ENCODE measurements around the gene MRPL12.
A peak's percentile ranks its signal among the peaks of the same experiment; 100 is the strongest.

The MRPL12 gene

DNA sequence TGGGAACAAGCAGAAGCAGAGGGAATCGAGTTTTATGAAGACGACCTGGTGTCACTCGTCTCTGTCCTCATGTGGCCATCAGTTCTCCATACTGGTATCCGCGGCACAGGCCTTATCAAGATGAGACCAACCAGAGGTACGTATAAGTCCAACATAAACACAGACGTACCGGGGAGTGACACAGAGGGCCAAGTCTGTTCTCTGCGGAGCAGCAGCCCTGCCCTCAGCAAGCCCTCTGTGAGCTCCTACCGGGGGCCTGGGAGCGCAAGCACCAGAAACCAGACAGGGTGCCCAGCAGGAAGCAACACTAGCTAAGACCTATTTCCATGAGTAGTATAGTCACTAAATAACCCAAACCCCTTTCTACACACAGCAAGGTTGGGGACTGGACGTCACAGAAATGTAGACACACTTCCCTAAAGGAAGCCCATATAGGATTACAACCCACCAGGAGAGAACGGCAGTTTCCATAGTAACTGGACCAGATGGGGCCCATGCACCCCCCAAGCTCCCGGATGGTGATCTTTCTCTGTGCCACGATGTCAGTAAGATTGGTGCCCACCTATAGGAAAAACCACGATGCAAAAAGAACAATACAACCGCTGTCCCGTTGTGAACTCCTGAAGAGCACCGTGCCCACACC is 20.5 kb upstream of the MRPL12 start:
- no peak for DNase-seq (ENCODE audit: low read depth)

DNA sequence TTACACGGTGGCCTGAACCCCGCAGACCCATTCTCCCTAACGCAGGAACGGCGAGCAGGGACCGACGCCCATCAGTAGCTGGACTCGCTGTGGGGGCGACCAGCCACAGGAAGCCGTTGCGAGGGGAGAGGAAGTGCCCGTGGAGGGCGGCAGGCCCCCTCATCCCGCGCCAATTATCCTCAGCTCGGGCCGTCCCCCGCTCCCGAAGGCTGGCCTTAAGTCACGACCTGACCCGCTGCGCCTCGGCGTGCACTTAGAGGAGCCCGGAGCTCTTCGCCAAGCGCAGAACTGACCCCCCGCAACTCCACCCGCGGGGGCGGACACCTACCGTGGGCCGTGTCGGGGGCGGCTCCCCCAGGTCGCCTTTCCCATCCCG is 20.0 kb upstream of the MRPL12 start:
- no peak for DNase-seq (ENCODE audit: low read depth)

DNA sequence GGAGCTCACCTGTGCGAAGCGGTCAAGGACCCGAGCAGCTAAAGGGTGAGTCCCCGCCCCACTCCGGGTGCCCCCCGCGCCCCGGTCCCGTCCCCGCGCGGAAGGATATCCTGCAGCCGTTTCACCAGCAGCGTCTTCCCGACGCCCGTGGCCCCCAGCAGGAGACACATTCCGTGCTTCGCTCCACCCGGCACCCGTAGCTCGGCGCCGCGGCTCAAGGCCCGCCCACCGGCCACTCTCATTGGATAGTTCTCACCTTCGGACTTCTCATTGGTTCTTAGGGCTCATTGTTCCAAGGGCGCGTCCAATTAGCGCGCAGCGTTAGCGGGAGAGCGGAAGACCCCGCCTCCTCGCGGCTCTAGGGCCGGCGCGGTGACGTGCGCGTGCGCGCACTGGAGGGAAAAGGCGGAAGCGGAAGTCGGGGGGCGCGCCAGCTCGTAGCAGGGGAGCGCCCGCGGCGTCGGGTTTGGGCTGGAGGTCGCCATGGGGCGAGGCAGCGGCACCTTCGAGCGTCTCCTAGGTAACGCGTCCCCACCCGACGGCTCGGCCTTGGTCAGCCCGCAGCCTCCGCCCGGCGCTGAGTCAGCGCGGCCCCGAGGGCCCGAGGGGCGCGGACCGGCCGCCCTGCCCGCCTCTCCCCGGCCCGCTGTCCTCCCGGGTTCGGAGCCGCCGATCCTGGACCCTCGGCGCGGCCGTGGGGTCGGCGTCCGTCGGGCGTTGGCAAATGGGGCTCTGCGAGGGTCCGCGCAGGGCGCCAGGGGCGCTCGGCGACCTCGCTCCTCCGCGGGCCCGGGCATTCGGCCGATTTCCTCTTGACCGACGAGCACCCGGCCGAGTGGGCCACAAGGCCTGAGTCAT is 19.4 kb upstream of the MRPL12 start, which contains the start of the genes ARL16 and HGS:
ARL16 (minus strand) TSS at position 214 of the 858 bp plus-strand sequence; CDS start at position 170, 44 bp downstream.
HGS (plus strand) TSS at position 428 of the 858 bp plus-strand sequence; CDS start at position 484, 56 bp downstream.
- DNase-seq (ENCODE audit: low read depth) = peak; percentile 99

DNA sequence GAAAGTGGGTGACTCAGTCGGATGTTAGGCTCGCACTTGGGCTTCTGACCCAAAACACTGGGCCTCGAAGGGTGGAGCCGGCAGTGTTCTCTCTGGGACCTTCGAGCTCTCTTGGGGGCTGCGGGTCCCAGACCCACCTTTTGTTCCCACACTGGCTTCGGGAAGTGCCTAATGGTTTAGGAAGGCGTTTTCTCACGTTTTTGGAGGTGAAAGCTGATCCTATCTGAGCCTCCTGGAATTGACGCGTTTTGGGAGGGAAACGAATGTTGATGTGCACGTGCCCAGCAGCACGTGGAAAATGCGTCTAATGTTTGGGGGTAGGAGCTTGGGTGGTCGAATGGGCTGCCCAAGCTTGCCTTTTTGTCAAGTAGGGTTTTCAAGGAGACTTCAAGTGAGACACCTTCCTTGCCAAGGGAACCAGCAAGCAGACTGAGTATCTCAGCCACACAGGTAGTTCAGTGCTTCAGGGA is 18.7 kb upstream of the MRPL12 start:
- no peak for DNase-seq (ENCODE audit: low read depth)

DNA sequence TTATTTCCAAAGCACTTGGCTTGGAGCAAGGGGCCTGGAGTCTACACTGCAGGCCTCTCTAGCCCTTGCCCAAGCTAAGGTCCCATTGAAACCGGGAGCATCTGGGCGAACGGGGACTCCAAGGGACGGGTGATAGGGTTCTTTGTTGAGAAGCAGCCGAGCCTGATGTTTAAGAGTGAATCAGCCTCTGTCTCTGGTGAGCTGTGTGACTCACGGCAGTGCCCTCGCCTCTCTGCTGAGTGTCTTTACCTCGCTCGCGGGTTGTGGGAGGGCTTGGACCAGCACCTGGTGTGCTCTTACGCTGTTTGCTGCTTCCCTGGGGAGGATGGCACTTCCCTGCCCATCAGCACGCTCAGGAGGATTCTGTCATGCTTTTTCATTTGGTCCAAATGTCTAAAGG is 18.1 kb upstream of the MRPL12 start:
- peak; percentile 68 for DNase-seq (ENCODE audit: low read depth)

DNA sequence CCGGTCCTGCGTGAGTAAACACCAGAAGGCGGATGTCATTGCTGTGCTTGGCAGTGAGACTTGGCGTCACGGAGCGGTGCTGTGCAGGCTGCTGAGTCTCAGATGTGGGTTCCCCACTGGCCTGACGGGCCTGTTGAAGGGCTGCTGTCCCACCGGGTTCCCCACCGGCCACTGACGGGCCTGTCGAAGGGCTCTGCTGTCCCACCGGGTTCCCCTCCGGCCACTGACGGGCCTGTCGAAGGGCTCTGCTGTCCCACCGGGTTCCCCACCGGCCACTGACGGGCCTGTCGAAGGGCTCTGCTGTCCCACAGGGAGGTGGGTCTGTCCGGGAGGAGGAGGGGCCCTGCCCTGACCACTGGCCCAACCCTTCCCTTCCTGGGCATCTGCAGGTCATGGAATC is 16.6 kb upstream of the MRPL12 start:
- no peak for DNase-seq (ENCODE audit: low read depth)

DNA sequence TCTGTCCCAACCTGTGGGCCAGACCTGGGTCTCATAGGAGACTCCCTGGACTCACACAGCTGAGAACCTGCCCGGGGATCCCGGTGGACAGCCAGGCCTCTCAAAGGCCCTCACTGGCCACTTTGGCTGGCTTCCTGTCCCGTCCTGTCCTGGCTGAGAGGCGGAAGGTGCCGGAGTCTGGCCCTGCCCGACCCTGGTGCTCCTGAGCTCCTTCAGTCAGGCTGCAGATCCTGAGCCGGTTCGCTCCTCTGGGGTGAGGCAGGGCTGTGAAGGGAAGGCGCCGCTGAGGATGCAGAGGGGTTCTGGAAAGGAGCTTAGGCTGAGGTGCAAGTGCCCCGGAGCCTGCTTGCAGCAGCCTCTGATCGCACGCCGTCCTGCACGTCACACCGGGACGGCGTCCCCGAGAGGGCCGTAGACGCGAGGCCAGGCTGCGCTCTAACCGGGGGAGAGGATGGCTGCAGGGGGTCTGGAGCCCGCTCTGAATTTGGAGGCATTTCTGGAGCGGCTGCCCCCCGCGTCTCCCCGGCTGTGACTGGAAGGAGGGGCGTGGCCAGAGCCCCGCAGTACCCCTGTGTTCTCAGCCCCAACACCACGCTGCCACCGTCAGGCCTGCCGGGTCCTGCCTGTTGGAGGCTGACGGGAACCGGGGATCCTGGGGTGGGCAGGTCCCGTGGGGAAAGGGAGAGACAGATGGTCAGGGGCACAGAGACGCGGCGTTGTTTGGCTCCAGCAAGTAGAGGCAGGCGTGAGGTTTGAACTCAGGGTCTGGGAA is 15.2 kb upstream of the MRPL12 start:
- DNase-seq (ENCODE audit: low read depth) = no peak

DNA sequence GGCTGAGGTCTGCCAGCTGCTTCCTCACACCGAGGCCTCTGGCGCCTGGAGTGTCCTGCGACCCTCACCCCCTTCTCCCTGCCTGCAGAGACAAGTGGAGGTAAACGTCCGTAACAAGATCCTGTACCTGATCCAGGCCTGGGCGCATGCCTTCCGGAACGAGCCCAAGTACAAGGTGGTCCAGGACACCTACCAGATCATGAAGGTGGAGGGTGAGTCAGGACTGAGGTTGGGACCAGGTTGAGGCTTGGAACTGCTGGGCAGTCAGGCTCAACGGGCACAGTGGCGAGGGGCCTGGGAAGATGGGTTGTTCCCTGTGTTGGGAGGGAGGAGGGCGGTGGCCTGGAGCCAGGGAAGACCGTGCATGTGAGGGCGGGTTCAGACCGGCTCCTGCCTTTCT is 14.6 kb upstream of the MRPL12 start:
- DNase-seq (ENCODE audit: low read depth) = no peak

DNA sequence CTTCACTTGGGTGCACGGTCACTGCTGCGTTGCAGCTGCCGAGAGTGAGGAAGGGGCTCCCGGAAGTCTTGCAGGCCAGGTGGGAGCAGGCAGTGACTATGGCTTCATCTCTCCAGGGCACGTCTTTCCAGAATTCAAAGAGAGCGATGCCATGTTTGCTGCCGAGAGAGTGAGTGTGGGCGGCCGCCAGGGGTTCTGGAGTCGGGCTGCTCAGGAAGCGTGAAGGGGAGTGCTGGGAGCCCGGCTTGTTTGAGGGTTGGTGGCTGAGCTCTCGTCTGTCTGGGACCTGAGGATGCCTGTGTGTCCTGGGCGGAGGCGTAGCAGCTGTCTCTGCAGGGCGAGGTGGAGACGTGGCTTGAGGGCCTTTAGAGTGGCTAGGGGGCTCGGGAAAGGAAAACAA is 13.1 kb upstream of the MRPL12 start:
- DNase-seq (ENCODE audit: low read depth) = no peak

DNA sequence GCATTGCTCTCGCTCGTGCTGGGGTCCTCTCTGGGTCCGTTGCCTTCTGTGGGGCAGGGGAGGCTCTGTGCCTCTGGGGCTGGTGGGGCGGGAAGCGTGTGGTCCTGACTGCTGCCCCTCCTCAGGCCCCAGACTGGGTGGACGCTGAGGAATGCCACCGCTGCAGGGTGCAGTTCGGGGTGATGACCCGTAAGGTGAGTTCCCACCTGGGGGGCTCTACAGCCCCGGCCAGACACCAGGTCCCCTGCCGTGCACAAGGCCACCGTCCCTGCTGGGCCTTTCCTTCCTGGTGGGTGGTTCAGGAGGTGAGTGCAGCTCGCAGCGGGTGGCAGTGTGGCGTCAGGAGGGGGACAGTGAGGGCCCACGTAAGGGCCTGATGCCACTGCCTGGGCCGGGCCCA is 12.6 kb upstream of the MRPL12 start:
- no peak for DNase-seq (ENCODE audit: low read depth)

DNA sequence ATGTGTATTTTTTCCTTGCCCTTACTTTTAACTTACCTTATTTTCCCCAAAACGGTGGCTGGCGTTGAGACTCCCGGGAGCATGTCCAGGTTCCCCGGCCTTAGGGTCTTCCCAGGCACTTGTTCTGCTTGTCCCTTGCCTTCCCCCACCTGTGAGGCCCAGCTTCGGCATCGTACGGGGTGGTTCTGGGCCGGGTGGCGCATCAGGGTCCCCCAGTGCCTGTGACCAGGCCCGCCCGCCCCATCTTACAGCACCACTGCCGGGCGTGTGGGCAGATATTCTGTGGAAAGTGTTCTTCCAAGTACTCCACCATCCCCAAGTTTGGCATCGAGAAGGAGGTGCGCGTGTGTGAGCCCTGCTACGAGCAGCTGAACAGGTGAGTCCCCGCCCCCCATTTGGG is 12.0 kb upstream of the MRPL12 start:
- DNase-seq (ENCODE audit: low read depth) = no peak

DNA sequence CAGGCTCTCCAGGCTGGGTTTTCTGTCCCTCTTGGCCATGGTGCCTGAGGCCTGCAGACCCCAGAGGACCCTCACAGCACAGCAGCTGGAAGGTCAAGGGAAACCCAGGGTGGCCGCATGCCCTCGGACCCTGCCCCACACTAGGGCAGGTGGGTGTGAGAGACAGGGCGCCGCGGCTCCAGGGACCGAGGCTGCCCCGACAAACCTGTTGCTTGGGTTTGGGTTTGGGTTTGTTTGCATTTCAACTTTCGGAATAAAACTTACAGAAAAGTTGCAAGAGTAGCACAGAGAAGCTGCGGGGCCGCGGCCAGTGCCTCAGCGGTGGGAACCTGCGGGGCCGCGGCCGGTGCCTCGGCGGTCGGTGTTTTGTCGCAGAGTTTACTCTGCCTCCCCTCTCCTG is 11.6 kb upstream of the MRPL12 start:
- DNase-seq (ENCODE audit: low read depth) = no peak

DNA sequence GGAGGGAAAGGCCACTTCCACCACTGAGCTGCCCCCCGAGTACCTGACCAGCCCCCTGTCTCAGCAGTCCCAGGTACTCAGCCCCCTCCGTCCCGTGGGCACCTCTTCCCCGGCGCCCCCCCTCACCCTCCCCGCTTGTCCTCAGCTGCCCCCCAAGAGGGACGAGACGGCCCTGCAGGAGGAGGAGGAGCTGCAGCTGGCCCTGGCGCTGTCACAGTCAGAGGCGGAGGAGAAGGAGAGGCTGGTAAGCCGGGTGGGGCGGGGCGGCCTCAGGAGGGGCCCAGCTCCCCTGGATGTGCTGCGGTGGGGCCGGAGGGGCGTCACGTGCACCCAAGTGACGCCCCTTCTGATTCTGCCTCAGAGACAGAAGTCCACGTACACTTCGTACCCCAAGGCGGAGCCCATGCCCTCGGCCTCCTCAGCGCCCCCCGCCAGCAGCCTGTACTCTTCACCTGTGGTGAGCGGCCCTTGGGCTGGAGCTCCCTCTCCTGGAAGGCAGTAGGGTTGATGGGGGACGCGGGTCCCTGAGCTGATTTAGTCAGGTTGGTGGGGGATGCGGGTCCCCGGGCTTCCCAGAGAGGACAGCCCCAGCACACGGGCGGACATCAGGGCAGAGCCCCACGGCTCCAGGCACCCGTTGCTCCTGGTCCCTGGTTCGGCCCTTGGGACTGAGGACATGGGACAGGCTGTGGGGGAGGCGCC is 9.5 kb upstream of the MRPL12 start:
- no peak for DNase-seq (ENCODE audit: low read depth)

DNA sequence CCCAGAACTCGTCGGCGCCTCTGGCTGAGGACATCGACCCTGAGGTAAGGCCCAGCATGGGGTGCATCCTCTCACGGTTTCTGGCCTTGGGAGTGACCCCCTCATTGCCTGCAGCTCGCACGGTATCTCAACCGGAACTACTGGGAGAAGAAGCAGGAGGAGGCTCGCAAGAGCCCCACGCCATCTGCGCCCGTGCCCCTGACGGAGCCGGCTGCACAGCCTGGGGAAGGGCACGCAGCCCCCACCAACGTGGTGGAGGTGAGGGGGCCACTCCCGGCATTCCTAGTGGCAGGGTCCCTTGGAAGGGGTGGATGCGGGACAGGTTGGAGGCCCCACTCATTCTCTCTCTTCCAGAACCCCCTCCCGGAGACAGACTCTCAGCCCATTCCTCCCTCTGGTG is 8.4 kb upstream of the MRPL12 start:
- DNase-seq (ENCODE audit: low read depth) = no peak

DNA sequence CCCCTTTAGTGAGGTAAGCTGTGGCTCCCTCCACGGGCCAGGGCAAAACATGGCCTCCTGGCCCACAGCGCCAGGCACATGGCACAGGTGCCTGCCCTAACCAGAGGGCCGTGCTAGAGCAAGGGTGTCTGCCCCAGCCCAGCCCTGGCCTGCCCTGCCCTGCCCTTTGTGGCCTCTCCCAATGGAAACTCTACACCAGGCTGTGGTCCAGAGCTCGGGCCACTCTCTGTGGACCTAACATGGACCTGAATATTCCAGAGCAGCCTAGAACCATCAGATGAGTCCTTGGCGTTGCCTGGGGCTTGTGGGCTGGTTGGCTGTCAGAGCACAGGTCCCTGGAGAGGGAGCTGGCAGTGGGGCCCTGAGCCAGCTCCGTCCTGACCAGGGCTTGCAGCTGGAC is 8.0 kb upstream of the MRPL12 start:
- DNase-seq (ENCODE audit: low read depth) = no peak

DNA sequence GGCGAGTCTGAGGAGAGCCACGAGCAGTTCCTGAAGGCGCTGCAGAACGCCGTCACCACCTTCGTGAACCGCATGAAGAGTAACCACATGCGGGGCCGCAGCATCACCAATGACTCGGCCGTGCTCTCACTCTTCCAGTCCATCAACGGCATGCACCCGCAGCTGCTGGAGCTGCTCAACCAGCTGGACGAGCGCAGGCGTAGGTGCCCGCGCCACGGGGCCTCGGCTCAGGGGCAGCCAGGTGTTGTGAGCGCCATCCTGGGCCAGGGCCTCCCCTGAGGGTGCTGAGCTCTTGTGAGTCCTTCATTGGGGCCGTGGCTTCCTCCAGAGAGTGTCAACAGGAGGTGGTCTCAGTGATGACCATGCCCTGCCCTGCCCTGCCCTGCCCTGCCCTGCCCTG is 7.4 kb upstream of the MRPL12 start:
- DNase-seq (ENCODE audit: low read depth) = no peak

DNA sequence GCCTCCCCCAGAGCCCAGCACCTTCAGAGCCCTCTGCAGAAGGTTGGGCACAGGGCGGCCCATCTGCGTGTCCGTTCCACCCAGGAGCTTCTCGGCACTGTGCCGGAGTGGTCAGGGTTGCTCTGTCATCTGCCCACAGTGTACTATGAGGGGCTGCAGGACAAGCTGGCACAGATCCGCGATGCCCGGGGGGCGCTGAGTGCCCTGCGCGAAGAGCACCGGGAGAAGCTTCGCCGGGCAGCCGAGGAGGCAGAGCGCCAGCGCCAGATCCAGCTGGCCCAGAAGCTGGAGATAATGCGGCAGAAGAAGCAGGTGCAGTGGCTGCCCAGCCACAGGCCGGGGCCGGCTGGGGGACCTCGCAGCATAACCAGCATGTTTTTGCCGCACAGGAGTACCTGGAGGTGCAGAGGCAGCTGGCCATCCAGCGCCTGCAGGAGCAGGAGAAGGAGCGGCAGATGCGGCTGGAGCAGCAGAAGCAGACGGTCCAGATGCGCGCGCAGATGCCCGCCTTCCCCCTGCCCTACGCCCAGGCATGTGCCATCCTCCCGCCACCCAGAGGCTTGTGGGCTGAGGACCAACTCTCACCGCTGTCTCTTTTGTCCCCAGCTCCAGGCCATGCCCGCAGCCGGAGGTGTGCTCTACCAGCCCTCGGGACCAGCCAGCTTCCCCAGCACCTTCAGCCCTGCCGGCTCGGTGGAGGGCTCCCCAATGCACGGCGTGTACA is 6.8 kb upstream of the MRPL12 start:
- no peak for DNase-seq (ENCODE audit: low read depth)

DNA sequence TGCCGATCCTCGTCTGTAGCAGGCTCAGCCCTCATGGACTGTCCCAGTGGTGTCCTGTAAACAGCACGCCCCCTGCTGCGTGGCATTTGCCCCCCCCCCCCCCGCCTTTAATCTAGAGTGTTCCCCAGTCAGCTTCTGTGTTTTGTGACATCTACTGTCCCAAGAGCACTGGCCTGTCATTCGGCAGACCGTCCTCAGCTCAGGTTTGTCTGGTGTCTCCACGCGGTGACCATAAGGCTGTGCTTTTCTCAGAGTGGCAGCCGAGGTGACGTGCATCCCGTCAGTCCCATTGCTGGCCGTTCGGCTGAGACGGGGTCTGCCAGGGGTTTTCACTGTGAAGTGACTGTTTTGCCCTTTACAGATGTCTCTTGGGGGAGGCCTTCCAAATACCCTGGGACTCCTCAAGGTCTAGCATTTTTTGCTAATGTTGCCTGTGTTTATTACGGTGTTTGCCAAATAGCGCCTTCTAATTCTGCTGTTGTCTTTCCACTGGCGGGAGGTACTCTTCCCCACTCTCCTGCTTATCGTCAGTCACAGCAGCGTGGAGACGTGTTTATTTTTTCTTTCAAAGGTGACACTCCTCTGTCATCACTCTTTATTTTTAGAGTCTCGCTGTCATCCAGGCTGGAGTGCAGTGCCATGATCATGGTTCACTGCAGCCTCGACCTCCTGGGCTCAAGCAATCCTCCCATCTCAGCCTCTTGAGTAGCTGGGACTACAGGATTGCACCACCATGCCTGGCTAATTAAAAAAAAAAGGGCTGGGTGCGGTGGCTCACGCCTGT is 5.7 kb upstream of the MRPL12 start:
- DNase-seq (ENCODE audit: low read depth) = no peak

DNA sequence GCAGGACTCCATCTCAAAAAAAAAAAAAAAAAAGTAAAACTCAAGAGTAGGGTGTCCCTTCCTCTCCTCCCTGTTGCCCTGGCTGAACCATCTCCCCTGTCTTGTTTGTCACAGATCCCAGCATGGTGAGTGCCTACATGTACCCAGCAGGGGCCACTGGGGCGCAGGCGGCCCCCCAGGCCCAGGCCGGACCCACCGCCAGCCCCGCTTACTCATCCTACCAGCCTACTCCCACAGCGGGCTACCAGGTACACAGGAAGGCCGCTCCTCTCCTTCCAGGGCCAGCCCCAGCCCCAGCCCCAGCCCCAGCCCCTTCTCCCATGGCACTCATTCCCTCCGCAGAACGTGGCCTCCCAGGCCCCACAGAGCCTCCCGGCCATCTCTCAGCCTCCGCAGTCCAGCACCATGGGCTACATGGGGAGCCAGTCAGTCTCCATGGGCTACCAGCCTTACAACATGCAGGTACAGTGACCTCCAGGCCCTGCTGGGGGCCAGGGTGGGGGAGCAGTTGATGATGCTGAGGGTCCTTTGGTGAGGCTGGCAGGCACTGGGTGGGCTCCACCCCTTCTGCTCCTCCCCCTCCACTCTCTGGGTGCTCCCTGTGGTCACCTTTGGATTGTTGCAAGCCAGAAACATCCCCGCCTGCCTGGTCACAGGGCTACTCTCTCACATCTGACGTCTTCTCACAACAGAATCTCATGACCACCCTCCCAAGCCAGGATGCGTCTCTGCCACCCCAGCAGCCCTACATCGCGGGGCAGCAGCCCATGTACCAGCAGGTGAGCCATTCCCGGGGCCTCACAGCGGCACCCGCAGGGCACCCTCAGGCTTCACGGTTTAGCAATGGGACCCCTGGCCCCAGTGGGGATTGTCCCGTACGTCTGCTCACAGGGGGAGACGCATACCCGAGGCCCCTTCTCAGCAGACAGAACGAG is 2.5 kb upstream of the MRPL12 start:
- no peak for DNase-seq (ENCODE audit: low read depth)

All from amniotic epithelial cell (primary cell).